Activated B cell treated with CpG ODN at 0.5 μM for 24 hours (primary cell): ENCODE measurements around the gene DDX5. TPM values are rescaled to one million over a fixed set of nuclear protein-coding genes. Genes with fewer than 3 reads are reported as not detected.
A peak's percentile ranks its signal among the peaks of the same experiment; 100 is the strongest.

Experiments
- ATAC-seq: fragments of 200-7000 bp; cut with Tn5 transposase; one replicate; pipeline ENCODE4 v1.10.0; 2021; ENCODE audit warnings: low read depth, mild to moderate bottlenecking, moderate library complexity
- CTCF ChIA-PET: fragments of 350-600 bp; sonication (Branson Sonifier 250); formaldehyde crosslinking; loops from one replicate; lab custom pipeline; 2021; ENCODE audit warnings: antibody characterized with exemption; lab: Charles Lee
- POLR2A ChIA-PET: fragments of 350-600 bp; sonication (Branson Sonifier 250); formaldehyde crosslinking; loops from one replicate; lab custom pipeline; 2021; ENCODE audit warnings: antibody characterized with exemption; lab: Charles Lee
- DNase-seq: peaks from one replicate; pipeline ENCODE4 v3.0.0; 2022
- H3K27ac Mint-ChIP-seq: one replicate; pipeline ENCODE4 v1.8.0; 2020; ENCODE audit warnings: mixed read lengths
- H3K27me3 Mint-ChIP-seq: one replicate; pipeline ENCODE4 v1.8.0; 2021; ENCODE audit warnings: mixed read lengths
- H3K36me3 Mint-ChIP-seq: one replicate; pipeline ENCODE4 v1.8.0; 2021; ENCODE audit warnings: low read depth, mixed read lengths
- H3K4me1 Mint-ChIP-seq: one replicate; pipeline ENCODE4 v1.8.0; 2021; ENCODE audit warnings: mixed read lengths
- H3K4me3 Mint-ChIP-seq: one replicate; pipeline ENCODE4 v1.8.0; 2020; ENCODE audit warnings: mild to moderate bottlenecking, mixed read lengths
- H3K9me3 Mint-ChIP-seq: one replicate; pipeline ENCODE4 v1.8.0; 2020; ENCODE audit warnings: mixed read lengths
- intact Hi-C: fragments of 100-400 bp; cut with micrococcal nuclease; formaldehyde crosslinking; loops from one replicate; pipeline ENCODE4 v1.15.1; 2024
- total RNA-seq: library from RNA; stranded (reverse); gene quantifications from 2 replicates; pipeline ENCODE4 v1.2.3, GENCODE V29; 2022
- TF ChIP-seq, protein P1 (sequence below): fragments of 200-600 bp; IDR thresholded peaks from one replicate; pipeline ENCODE4 v1.8.0; 2022; ENCODE audit warnings: antibody characterized with exemption, mild to moderate bottlenecking

Gene DDX5
- total RNA-seq, 1 donor from 2014 or later, result 1,208 TPM

DNA sequence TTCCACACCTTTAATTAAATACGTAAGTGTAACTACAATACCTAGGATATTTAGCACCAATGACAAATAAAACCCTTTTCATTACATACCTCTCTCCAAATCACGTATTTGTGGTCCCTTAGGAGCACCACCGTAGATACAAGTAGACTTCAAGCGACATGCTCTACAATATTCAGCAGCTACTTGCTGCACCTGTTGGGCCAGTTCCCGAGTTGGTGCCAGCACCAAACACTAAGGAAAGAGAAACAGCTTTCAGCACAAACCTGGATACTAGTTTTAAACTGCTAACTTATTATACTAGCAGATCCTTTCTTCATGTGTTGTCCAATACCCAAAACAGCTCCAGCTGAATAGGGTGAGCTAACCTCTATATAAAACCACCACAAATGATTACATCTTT is 2.7 kb downstream of the DDX5 start:
- ChIA-PET CTCF (interaction anchor here (0.9 to 1.5 kb wide), 2 partner anchors 12 to 83 kb away, joined by 4 to 11 read pairs; no protein-coding TSS in a partner anchor), POLR2A (interaction anchor here (0.5 to 1.0 kb wide), 2 partner anchors 13 to 170 kb away, joined by 3 to 5 read pairs; no protein-coding TSS in a partner anchor)
- Mint-ChIP-seq H3K9me3 (no peaks in the 10 kb centered on the region), H3K27me3 (no peaks in the 10 kb centered on the region), H3K27ac (peak overlapping the region; percentile 54), H3K4me3 (peak overlapping the region; percentile 61), H3K36me3 (peaks cover 94% of the 10 kb centered on the region), H3K4me1 (peaks cover 69% of the 10 kb centered on the region)
- intact Hi-C loops, result no loop called here
- TF ChIP-seq, protein P1, sequence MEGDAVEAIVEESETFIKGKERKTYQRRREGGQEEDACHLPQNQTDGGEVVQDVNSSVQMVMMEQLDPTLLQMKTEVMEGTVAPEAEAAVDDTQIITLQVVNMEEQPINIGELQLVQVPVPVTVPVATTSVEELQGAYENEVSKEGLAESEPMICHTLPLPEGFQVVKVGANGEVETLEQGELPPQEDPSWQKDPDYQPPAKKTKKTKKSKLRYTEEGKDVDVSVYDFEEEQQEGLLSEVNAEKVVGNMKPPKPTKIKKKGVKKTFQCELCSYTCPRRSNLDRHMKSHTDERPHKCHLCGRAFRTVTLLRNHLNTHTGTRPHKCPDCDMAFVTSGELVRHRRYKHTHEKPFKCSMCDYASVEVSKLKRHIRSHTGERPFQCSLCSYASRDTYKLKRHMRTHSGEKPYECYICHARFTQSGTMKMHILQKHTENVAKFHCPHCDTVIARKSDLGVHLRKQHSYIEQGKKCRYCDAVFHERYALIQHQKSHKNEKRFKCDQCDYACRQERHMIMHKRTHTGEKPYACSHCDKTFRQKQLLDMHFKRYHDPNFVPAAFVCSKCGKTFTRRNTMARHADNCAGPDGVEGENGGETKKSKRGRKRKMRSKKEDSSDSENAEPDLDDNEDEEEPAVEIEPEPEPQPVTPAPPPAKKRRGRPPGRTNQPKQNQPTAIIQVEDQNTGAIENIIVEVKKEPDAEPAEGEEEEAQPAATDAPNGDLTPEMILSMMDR, result no peak
- ATAC-seq, result no peak
- DNase-seq, result no peak

DNA sequence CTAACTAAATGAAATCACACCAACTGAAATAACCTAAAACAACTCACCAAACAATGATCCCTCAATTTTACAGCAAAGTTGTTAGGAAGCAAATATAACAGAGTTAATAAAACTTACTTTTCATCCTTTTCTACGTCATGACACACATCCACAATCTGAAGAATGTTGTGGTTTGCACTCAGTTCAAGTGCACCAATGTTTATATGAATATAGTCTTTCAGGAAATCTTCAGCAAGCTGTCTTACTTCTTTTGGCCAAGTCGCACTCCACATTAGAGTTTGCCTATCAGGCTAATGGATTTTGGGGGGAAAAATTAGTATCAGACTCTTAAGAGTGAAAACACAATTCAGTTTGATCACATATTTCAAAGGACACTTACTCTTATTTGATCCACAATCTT is 3.3 kb downstream of the DDX5 start:
- POLR2A ChIA-PET, result interaction anchor here (0.5 kb wide), 1 partner anchor 169 kb away, joined by 5 read pairs; no protein-coding TSS in a partner anchor

DNA sequence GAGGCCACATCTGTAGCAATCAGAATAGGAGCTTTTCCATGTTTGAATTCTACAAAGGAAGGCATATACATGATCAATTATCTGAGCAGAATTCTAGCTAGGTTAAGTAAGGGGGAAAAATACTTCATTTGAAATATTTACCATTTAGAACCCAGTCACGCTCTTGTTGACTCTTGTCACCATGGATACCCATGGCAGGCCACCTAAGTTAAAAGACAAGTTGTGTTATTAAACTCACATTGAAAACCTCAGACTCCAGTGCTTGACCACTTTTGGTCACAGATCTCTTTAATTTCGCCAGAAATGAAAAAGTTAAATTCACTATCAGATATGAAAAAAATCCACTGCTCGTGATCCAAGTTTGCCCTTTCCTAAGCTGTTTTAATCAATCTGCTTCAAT is 4.1 kb downstream of the DDX5 start:
- H3K36me3 Mint-ChIP-seq, result peaks cover 97% of the 10 kb centered on the region
- H3K27me3 Mint-ChIP-seq, result no peaks in the 10 kb centered on the region
- DNase-seq (no peak), ATAC-seq (no peak)
- CTCF ChIA-PET, result interaction anchor here (1.0 kb wide), 2 partner anchors 11 to 82 kb away, joined by 3 to 6 read pairs; no protein-coding TSS in a partner anchor
- peak overlapping the region; percentile 46 for H3K27ac Mint-ChIP-seq
- TF ChIP-seq, protein P1, result no peak
- POLR2A ChIA-PET, result no interaction called here
- no peaks in the 10 kb centered on the region for H3K9me3 Mint-ChIP-seq
- H3K4me1 Mint-ChIP-seq, result peaks cover 70% of the 10 kb centered on the region
- intact Hi-C loops, result no loop called here
- no peak overlapping the region for H3K4me3 Mint-ChIP-seq

More for the DNA sequence above, 3.3 kb downstream of the DDX5 start:
- Mint-ChIP-seq H3K4me3 (no peak overlapping the region), H3K4me1 (peaks cover 69% of the 10 kb centered on the region), H3K27ac (peak overlapping the region; percentile 54), H3K36me3 (peaks cover 97% of the 10 kb centered on the region), H3K9me3 (no peaks in the 10 kb centered on the region), H3K27me3 (no peaks in the 10 kb centered on the region)
- DNase-seq, result no peak
- TF ChIP-seq, protein P1, result no peak
- no peak for ATAC-seq
- intact Hi-C loops, result no loop called here
- CTCF ChIA-PET, result interaction anchor here (0.9 to 1.5 kb wide), 4 partner anchors 11 to 83 kb away, joined by 3 to 11 read pairs (median 5); no protein-coding TSS in a partner anchor

DNA sequence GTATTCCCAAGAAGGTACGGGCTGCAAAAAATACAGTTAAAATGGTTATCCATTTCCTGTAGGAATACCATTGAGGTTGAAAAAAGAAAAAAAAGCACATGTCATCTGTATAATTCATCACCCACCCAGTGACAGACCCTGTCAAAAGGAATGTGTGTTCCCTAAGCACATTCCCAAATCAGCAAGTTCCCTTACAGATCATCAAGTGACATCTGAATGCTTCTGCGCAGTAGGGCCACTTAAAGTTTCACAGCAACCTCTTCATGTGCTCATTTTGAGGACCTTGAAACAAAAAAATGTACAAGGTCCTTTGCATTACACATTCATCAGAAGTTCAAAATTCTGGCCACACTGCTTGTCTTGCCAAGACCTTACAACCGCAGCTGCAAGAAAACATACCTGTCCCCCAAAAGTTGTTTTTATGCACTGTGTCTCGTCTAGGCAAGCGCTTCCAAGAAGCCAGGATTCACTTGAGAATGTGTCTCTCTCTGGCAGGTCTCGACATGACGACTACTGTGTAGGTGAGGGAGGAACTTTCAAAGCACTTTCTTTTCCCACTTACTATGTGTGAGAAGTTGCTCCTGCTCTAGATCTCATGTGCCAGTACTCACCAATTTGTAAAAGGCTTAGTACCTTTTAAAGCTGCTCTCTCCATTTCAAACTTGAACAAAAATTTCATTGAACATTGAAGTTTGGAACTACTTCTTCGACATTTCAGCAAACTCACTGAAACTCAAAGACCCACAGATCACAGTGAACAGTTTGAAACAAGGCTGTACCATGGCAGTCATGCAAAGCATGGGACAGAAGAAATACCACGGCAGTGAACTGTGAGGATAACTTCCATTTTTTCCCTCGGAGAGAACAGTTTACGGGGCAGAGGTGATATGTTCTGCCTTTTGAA is 5.0 kb downstream of the DDX5 start:
- intact Hi-C loops, result no loop called here
- Mint-ChIP-seq H3K27ac (peak overlapping the region; percentile 46), H3K4me1 (peaks cover 79% of the 10 kb centered on the region), H3K4me3 (no peak overlapping the region), H3K27me3 (no peaks in the 10 kb centered on the region), H3K36me3 (peaks cover 96% of the 10 kb centered on the region), H3K9me3 (no peaks in the 10 kb centered on the region)
- TF ChIP-seq, protein P1, result no peak
- ATAC-seq, result no peak
- CTCF ChIA-PET, result no interaction called here
- DNase-seq, result no peak
- POLR2A ChIA-PET, result no interaction called here

DNA sequence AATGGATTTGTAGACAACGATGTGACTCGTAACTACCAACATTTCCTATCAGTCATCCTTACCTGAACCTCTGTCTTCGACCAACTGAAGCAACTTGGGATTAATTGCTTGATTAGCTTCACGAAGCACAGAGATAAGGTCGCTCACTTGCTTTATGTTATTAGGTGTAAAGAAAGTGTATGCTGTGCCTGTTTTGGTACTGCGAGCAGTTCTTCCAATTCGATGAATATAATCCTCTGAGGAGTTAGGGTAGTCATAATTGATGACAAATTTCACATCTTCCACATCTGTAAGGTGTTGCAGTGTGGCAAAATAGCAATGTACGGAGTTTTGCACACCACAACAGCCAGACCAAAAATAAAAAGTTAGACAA is 5.6 kb downstream of the DDX5 start:
- Mint-ChIP-seq H3K27me3 (no peaks in the 10 kb centered on the region), H3K36me3 (peaks cover 93% of the 10 kb centered on the region), H3K4me1 (peaks cover 86% of the 10 kb centered on the region), H3K9me3 (no peaks in the 10 kb centered on the region), H3K27ac (no peak overlapping the region), H3K4me3 (no peak overlapping the region)
- ATAC-seq (no peak), DNase-seq (no peak)
- intact Hi-C loops, result no loop called here
- ChIA-PET POLR2A (no interaction called here), CTCF (interaction anchor here (6.6 kb wide), 1 partner anchor 80 kb away, joined by 67 read pairs; no protein-coding TSS in a partner anchor)
- TF ChIP-seq, protein P1, result no peak
